NCI-H1417 (cell line): ENCODE measurements around the gene CREB3L1.

Experiments
- DNase-seq, 3 experiments: peaks; one replicate each; lab custom pipeline; 2025; lab: John Stamatoyannopoulos, UW

Gene CREB3L1

GRCh38 chr11:46327829-46328228 lies 50.4 kb downstream of the CREB3L1 start:
- DNase-seq: no peak

- DNase-seq: no peak
These were observed 52.7 kb downstream of the CREB3L1 start for GRCh38 chr11:46330154-46330553.

DNA sequence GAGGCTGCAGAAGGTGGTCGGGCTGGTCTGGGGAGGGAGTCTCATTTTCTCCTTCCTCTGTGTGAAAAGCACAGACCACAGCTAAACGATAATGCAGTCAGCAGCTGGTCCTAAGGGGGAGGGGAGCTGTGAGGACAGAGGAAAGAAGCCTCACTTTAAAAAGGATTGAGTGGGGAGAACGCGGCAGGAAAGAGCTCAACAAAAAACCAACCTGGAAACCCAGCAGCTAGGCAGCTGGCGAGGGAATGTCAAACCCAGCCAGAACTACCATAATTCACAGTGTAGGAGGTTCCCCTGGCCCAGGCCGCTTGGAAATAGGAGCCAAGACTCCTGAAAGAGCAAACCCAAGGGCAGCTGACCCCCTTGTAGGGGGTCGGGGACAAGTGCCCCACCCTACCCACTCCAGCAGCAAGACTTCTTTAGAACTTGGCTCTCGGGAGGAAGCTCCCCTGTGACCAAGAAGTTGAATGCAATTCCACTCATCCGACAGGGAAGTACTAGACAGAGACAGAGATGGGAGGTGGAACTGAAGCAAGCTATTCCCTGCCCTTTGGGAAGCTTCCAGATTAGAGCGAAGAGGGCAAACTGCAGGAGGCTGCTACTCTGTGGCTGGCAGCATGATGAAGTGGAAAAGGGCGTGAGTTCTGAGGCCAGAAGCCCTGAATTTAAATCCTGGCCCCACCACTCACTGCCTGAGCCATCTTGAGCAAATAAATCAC lies 53.3 kb downstream of the CREB3L1 start:
- DNase-seq: peak; percentile 57 to 89 (median 71)

- DNase-seq: no peak
These were observed 54.0 kb downstream of the CREB3L1 start for GRCh38 chr11:46331282-46331984.

DNA sequence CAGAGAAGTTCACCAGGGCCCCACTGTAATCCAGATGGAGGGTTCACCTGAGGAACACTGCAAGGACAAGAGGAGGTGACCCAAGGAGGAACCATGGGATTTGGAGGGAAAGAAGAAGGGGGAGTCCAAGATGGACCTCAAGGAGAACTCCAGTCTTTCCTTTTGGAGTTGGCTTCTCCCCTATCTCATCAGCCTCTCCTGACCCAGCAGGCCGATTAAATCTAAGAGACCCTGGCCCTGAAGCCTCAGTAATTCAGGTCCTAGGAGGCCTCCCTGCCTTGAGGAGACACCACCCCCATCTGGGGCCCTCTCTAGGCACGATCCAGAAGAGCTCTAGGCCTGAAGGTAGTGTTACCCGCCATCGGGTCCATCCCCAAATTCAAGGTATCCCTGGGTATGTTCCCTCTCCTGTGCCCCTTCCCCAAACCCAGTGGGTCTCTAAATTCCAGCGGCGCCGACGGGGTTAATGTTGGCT lies 54.7 kb downstream of the CREB3L1 start:
- no peak for DNase-seq

- peak in 2 of 3 experiments; percentile 72 to 76 for DNase-seq
These were observed 55.3 kb downstream of the CREB3L1 start for GRCh38 chr11:46332568-46333393.

DNA sequence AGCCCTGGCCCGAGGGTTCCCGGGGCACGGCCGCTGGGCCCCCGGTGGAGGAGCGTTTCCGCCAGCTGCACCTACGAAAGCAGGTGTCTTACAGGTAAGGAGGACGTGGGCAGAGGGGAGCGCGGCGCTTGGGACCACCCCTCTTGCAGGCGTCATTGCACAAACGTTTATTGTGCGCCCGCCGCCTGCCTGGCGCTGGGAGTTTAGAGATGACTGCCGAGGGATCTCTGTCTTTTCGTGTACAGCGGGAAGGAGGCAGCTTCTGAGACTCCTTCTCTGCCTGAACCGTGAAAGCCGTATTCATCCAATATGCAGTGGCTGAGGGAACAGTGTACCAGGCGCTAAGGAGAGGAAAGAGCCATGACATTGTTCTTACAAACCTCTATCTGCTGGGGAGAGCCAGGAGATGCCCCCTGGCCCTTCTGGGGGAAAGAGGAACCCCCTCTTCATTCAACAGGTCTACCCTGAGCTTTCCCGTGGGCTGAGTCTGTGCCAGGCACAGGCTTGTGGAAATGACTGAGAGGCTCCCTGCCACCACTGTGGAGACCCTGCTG lies 56.0 kb downstream of the CREB3L1 start:
- DNase-seq: peak in 2 of 3 experiments; percentile 71 to 76

DNA sequence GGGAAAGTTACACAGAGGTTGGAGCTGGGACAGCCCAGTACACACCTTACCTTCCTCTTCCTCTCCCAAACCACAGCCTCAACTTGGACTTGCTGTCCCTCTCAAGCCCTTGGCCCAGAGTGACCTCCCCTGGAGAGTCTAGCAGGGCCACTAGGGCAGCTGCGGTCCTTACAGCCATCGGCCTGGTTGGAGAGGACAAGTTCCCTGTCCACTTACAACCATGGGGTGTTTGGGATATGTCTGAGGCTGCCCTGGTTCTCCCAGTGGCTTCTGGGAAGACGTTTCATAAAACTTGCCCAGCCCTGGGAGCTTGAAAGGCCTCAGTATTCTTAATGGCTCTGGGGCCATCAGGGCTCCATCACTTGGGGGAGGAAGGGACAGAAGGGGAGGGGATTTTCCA lies 56.7 kb downstream of the CREB3L1 start:
- no peak for DNase-seq

DNA sequence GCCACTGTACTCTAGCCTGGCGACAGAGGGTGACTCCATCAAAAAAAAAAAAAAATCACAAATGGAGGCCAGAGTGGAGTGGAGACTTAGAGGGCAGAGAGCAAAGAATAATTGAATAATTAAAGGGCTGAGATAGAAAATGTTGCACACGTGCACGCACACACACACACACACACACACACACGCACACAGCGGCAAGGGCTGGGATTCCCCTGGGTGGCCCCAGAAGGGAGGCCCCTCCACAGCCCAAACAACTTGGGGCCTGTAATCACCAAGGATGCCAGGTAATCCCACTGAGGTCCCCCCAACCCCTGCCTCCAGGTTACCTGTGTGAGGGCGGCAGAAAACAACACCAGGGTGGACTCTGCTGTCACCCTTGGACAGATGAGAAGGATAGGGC lies 57.8 kb downstream of the CREB3L1 start:
- no peak for DNase-seq

DNA sequence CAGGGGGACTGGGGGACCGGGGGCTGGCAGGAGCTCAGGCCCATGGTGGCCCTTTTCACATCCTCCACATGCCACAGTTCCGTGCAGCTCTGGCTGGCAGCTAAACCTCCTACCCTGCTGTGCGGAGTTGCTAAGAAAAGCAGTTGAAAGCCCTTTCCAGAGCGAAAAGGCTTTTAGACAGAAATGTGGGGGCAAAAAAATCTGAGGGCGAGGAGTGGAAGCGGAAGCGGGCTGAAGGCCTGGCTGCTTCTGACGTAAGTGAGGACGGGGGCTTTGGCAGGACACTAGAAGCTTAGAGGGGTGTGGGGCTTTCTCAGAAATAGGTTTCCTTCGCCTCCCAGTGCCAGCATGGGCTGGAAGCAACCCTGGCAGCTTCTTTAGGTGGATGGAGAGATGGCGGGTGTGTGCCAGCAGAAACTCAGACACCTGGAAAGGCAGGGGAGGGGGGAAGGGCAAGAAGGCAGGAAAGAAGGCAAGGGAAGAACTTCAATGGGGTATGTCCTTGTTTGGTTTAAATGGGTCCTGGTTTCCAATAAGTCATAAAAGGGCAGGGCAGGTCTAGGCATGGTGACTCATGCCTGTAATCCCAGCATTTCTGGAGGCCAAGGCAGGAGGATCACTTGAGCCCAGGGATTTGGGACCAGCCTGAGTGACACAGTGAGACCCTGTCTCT lies 58.6 kb downstream of the CREB3L1 start:
- DNase-seq: no peak

DNA sequence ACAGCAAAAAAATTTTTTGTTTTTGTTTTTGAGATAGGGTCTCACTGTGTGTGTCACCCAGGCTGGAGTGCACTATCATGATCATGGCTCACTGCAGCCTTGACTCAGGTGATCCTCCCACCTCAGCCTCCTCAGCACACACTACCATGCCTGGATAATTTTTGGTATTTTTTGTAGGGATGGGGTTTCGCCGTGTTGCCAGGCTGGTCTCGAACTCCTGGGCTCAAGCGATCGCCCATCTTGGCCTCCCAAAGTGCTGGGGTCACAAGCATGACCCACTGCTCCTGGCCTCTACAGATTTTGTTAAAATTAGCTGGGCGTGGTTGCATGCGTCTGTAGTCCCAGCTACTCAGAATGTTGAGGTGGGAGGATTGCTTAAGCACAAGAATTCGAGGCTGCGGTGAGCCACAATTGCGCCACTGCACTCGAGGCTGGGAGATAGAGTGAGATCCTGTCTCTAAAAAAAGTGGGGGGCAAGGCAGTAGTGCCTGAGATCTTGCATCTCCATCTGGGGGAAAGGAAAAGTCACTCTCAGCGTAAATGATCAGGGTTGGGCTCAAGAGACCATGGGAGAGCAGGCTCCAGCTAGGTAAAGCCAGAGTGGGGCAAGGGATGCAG lies 59.2 kb downstream of the CREB3L1 start:
- no peak for DNase-seq

- DNase-seq: no peak
These were observed 60.3 kb downstream of the CREB3L1 start for GRCh38 chr11:46337626-46338345.

DNA sequence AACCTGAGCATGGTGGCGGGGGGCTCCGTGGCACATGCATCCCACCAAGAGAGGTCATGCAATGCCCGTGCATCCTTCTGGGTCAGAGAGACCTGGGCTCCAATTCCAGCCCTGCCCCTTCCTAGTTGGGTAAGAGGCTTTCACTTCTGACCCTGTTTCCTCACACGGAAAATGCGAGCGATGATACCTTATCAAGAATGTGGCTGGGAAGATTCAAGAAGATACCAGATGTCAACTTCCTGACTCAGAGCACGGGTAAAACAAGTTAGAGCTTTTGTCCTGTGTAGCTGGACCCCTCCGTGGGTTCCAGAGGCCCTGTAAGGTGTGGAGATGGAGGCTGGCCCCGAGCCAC lies 61.1 kb downstream of the CREB3L1 start:
- DNase-seq: no peak

DNA sequence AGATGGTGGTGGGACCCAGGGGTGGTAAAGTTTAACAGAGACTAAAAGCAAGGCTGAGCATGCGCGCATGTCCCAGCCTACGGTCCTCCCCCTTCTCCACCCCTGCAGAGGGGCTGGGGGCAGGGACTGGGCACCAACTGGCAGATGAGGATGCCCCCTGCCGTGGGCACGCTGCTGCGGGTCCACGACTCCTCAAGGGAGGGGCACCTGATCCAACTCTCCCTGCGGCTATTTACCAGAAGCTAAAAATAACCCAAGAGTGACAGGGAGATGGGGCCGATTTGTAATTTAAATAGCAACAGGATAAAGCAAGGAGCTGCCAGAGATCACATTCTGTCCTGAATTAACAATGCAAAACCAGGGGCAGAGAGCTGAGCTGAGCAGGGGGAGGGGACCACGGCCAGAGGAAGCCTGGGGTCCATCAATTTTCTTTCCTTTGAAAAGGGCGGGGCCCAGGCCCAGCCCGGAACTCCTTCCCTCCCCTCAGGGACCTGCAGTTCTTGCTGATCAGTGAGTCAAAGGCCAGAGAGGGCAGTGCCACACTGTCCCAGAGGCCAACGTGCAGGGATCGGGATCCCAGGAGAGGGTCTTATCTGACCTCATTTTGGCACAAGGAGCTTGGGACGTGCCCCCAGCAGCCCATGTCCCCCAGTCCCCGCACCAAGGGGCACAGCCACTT lies 61.7 kb downstream of the CREB3L1 start:
- peak; percentile 55 to 99 (median 97) for DNase-seq

DNA sequence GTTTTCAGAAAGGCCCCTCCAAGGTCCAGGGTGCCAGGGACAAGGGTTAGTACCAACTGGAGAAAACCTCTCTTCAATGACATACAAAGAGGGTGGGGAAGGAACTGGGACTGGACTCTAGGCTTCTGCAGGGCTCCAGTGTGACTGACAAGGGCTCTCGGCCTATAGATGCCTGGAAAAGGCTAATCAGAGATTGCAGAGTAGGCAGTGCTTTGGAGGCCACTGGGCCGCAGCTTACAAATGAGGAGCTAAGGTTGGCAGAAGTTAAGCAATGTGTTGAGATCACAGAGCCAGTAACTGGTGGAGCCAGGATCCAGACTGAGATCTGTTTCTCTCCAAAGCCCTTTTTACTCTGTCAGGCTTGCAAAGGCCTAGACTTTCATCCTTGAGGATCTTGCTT lies 62.4 kb downstream of the CREB3L1 start:
- peak in 1 of 3 experiments; percentile 59 for DNase-seq

- no peak for DNase-seq
These were observed 64.0 kb downstream of the CREB3L1 start for GRCh38 chr11:46341454-46341853.

GRCh38 chr11:46342239-46342638 lies 64.8 kb downstream of the CREB3L1 start:
- DNase-seq: peak in 2 of 3 experiments; percentile 19 to 26

- DNase-seq: peak in 1 of 3 experiments; percentile 29
These were observed 66.1 kb downstream of the CREB3L1 start for GRCh38 chr11:46343520-46343919.

GRCh38 chr11:46345131-46345597 lies 67.7 kb downstream of the CREB3L1 start:
- peak; percentile 30 to 83 (median 49) for DNase-seq
